IPS-11a (cell line): ENCODE results near the gene SSBP2.

Experiments used
- H3K4me3 ChIP-seq: one replicate; pipeline ENCODE4 v1.5.1; 2013; ENCODE audit warnings: low read depth, low read length, control low read depth

The SSBP2 gene

GRCh38 chr5:81767938-81768337, 17.0 kb upstream of the SSBP2 start:
- no peak overlapping the region for H3K4me3 ChIP-seq

- H3K4me3 ChIP-seq: no peak overlapping the region
Measured at GRCh38 chr5:81767097-81767496, 16.2 kb upstream of the SSBP2 start.

- H3K4me3 ChIP-seq: no peak overlapping the region
Measured at GRCh38 chr5:81766611-81767010, 15.7 kb upstream of the SSBP2 start.

GRCh38 chr5:81763294-81763928, 12.5 kb upstream of the SSBP2 start:
- no peak overlapping the region for H3K4me3 ChIP-seq

GRCh38 chr5:81762853-81763252, 12.0 kb upstream of the SSBP2 start:
- no peak overlapping the region for H3K4me3 ChIP-seq

GRCh38 chr5:81762401-81762800, 11.5 kb upstream of the SSBP2 start:
- H3K4me3 ChIP-seq: no peak overlapping the region

- no peak overlapping the region for H3K4me3 ChIP-seq
Measured at GRCh38 chr5:81761970-81762369, 11.1 kb upstream of the SSBP2 start.

- H3K4me3 ChIP-seq: no peak overlapping the region
Measured at GRCh38 chr5:81761270-81761669, 10.4 kb upstream of the SSBP2 start.

GRCh38 chr5:81760521-81760920, 9.6 kb upstream of the SSBP2 start:
- no peak overlapping the region for H3K4me3 ChIP-seq

- H3K4me3 ChIP-seq: no peak overlapping the region
Measured at GRCh38 chr5:81759632-81760005, 8.7 kb upstream of the SSBP2 start.

- H3K4me3 ChIP-seq: no peak overlapping the region
Measured at GRCh38 chr5:81757404-81757803, 6.5 kb upstream of the SSBP2 start.

- no peak overlapping the region for H3K4me3 ChIP-seq
Measured at GRCh38 chr5:81756016-81756415, 5.1 kb upstream of the SSBP2 start.

- H3K4me3 ChIP-seq: no peak overlapping the region
Measured at GRCh38 chr5:81755320-81755719, 4.4 kb upstream of the SSBP2 start.

- no peak overlapping the region for H3K4me3 ChIP-seq
Measured at GRCh38 chr5:81754621-81755020, 3.7 kb upstream of the SSBP2 start.

- no peak overlapping the region for H3K4me3 ChIP-seq
Measured at GRCh38 chr5:81753429-81753828, 2.5 kb upstream of the SSBP2 start.

GRCh38 chr5:81752644-81752963, 1.7 kb upstream of the SSBP2 start:
- no peak overlapping the region for H3K4me3 ChIP-seq

GRCh38 chr5:81751836-81752643, 1.1 kb upstream of the SSBP2 start:
- peak overlapping the region; percentile 39 for H3K4me3 ChIP-seq

- H3K4me3 ChIP-seq: peak overlapping the region; percentile 88
Measured at GRCh38 chr5:81750308-81751008, 439 bp downstream of the SSBP2 start.

GRCh38 chr5:81749561-81750307, 1.2 kb downstream of the SSBP2 start:
- H3K4me3 ChIP-seq: peak overlapping the region; percentile 35

GRCh38 chr5:81749192-81749560, 1.7 kb downstream of the SSBP2 start:
- H3K4me3 ChIP-seq: no peak overlapping the region

- H3K4me3 ChIP-seq: no peak overlapping the region
Measured at GRCh38 chr5:81748556-81748955, 2.3 kb downstream of the SSBP2 start.
